Progenitor cell of endocrine pancreas (in vitro differentiated cells): Measurements from ENCODE around the gene HLA-A. TPM values are rescaled to one million over a fixed set of nuclear protein-coding genes. Genes with fewer than 3 reads are reported as not detected.

Experiments used
- DNase-seq: peaks from one replicate; pipeline ENCODE4 v3.0.0; 2021; ENCODE audit warnings: low spot score; ENCODE audit not compliant: unreplicated experiment
- H3K27ac Mint-ChIP-seq: 2 replicates; pipeline ENCODE4 v1.8.0; 2021; ENCODE audit warnings: mild to moderate bottlenecking, moderate library complexity, mixed read lengths
- H3K27me3 Mint-ChIP-seq: 2 replicates; pipeline ENCODE4 v1.8.0; 2021; ENCODE audit warnings: mixed read lengths
- H3K36me3 Mint-ChIP-seq: 2 replicates; pipeline ENCODE4 v1.8.0; 2022; ENCODE audit warnings: mixed read lengths; ENCODE audit not compliant: insufficient read depth
- H3K4me1 Mint-ChIP-seq: 2 replicates; pipeline ENCODE4 v1.8.0; 2021; ENCODE audit warnings: low read depth, mixed read lengths
- H3K4me3 Mint-ChIP-seq: 2 replicates; pipeline ENCODE4 v1.8.0; 2021; ENCODE audit warnings: low read depth, mild to moderate bottlenecking, moderate library complexity, mixed read lengths
- H3K9me3 Mint-ChIP-seq: 2 replicates; pipeline ENCODE4 v1.8.0; 2021; ENCODE audit warnings: low read depth, mixed read lengths
- total RNA-seq: library from RNA; stranded (reverse); gene quantifications from 2 replicates; pipeline ENCODE4 v1.2.1, GENCODE V29; 2021
- TF ChIP-seq, protein P1 (sequence below): fragments of 200-600 bp; sonication (generic); IDR thresholded peaks from one replicate; pipeline ENCODE4 v1.5.0; 2021; ENCODE audit warnings: antibody characterized with exemption, mild to moderate bottlenecking; ENCODE audit not compliant: unreplicated experiment

Gene HLA-A
- total RNA-seq, 1 donor from 2014 or later = 204 TPM

DNA sequence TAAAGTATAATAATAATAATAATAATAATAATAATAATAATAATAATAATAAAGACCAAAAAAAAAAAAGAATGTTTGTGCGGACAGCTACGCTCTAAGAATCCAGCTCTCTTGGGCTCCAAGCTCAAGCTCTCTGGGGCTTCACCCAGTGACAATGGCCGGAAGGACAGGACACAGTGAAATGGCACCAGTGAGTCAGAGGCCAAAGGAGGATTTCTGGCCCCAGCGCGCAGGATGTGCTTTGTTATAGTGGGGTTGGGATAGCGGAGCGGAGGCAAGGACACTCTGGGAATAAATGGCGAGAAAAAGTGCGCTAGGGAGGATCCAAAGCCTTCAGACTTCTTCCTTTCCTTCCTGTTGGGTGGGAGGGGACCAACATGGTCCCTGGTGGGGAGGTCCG is 38.2 kb downstream of the HLA-A start:
- H3K27me3 Mint-ChIP-seq = peaks cover 34% of the 10 kb centered on the region
- no peaks in the 10 kb centered on the region for H3K36me3 Mint-ChIP-seq
- TF ChIP-seq, protein P1, sequence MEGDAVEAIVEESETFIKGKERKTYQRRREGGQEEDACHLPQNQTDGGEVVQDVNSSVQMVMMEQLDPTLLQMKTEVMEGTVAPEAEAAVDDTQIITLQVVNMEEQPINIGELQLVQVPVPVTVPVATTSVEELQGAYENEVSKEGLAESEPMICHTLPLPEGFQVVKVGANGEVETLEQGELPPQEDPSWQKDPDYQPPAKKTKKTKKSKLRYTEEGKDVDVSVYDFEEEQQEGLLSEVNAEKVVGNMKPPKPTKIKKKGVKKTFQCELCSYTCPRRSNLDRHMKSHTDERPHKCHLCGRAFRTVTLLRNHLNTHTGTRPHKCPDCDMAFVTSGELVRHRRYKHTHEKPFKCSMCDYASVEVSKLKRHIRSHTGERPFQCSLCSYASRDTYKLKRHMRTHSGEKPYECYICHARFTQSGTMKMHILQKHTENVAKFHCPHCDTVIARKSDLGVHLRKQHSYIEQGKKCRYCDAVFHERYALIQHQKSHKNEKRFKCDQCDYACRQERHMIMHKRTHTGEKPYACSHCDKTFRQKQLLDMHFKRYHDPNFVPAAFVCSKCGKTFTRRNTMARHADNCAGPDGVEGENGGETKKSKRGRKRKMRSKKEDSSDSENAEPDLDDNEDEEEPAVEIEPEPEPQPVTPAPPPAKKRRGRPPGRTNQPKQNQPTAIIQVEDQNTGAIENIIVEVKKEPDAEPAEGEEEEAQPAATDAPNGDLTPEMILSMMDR = no peak
- DNase-seq = no peak
- no peak overlapping the region for H3K4me3 Mint-ChIP-seq
- no peaks in the 10 kb centered on the region for H3K9me3 Mint-ChIP-seq
- H3K27ac Mint-ChIP-seq = no peak overlapping the region
- H3K4me1 Mint-ChIP-seq = peaks cover 12% of the 10 kb centered on the region

DNA sequence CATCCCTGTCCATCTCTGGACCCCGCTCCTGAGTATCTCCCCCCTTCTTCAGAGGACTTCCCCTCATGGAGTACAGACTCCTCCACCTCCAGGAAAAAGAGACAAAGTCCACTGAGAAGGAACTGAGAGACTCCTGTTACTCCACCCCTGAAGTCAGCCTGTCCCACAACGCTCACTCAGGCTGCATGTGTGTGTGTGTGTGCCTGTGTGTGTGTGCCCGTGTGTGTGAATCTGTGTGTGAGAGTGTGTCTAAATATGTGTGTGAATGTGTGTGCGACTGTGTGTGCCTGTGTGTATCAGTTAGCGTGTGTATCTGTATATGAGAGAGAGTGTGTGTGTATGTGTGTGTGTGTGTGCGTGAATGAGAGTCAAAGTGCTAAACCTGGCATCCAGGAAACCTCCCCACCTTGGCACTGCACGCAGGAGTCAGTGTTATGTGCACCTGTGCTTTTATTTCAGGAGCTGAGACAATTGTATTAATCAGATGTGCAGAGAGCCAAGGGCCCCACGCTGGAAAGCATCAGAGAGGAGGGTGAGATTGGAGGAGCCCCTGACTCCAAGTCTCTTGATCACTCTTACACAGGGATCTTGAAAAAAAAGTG is 39.0 kb downstream of the HLA-A start:
- H3K9me3 Mint-ChIP-seq = no peaks in the 10 kb centered on the region
- no peak overlapping the region for H3K27ac Mint-ChIP-seq
- H3K36me3 Mint-ChIP-seq = no peaks in the 10 kb centered on the region
- TF ChIP-seq, protein P1 = no peak
- H3K4me1 Mint-ChIP-seq = peaks cover 7% of the 10 kb centered on the region
- no peak overlapping the region for H3K4me3 Mint-ChIP-seq
- no peak for DNase-seq
- H3K27me3 Mint-ChIP-seq = peaks cover 26% of the 10 kb centered on the region

DNA sequence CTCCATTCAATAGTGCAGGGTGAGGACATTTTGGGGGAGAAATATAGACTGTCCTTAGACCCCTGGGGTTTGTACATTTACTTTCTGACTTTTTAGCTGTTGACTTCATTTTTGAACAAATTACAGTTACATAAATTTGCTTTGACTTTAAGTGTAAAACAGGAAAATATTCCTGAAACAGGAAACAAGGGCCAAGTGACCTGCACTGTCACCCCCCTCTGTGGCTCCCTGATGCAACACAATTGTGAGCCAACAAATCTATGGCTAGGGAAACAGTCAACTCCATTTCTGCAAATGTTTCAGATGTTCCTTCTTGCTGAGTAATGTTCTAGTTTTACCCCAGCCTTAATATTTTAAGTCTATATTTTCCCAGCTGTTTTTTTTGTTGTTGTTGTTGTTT is 39.8 kb downstream of the HLA-A start:
- H3K9me3 Mint-ChIP-seq = no peaks in the 10 kb centered on the region
- no peak overlapping the region for H3K27ac Mint-ChIP-seq

DNA sequence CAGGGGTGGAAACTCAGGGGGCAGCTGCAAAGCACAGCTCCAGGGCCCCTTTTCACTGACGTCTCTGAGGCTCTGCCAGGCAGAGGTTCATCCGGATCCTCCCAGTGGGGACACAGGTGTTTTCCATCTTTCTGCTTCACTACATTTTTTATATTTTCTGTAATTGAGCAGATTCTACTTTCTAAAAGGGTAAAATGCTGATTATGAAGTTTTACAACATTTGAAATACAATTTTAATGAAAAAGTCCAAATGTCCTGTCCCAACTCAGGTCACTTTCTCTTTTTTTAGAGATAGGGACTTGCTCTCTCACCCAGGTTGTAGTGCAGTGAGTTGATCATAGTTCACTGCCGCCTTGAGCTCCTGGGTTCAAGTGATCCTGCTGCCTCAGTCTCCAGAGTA is 41.9 kb downstream of the HLA-A start:
- Mint-ChIP-seq H3K4me1 (peaks cover 2% of the 10 kb centered on the region), H3K36me3 (no peaks in the 10 kb centered on the region), H3K4me3 (no peak overlapping the region), H3K9me3 (no peaks in the 10 kb centered on the region), H3K27me3 (peaks cover 14% of the 10 kb centered on the region), H3K27ac (no peak overlapping the region)
- DNase-seq = no peak
- TF ChIP-seq, protein P1 = no peak

More for the DNA sequence above, 39.8 kb downstream of the HLA-A start:
- TF ChIP-seq, protein P1 = no peak
- no peak overlapping the region for H3K4me3 Mint-ChIP-seq
- H3K36me3 Mint-ChIP-seq = no peaks in the 10 kb centered on the region
- H3K27me3 Mint-ChIP-seq = peaks cover 20% of the 10 kb centered on the region
- no peak for DNase-seq
- peaks cover 4% of the 10 kb centered on the region for H3K4me1 Mint-ChIP-seq

DNA sequence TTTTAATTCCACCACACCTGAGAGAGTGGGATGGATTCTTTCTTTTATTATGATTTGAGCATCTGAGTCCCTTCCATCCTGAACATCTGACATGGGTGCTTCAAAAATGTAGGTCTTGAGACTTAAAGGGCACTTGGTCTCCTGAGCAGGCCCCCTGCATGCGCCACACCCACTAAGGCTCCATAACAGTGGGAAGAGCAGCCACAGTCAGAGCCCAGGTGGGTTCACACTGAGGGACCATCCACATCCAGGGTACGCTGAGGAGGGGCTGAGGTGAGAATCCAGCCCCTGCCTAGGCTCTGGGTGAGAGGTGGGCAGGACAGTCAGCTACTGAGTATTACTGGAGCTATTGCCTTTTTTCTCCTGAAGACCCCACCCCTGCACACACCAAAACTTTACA is 42.7 kb downstream of the HLA-A start:
- no peaks in the 10 kb centered on the region for H3K9me3 Mint-ChIP-seq
- TF ChIP-seq, protein P1 = no peak
- peaks cover 2% of the 10 kb centered on the region for H3K4me1 Mint-ChIP-seq
- H3K4me3 Mint-ChIP-seq = no peak overlapping the region
- no peaks in the 10 kb centered on the region for H3K36me3 Mint-ChIP-seq
- H3K27me3 Mint-ChIP-seq = peaks cover 14% of the 10 kb centered on the region
- no peak overlapping the region for H3K27ac Mint-ChIP-seq
- DNase-seq = no peak
